IMR-90 (cell line): ENCODE data around the gene ANKRD55. TPM values are rescaled to one million over a fixed set of nuclear protein-coding genes. Genes with fewer than 3 reads are reported as not detected.

Experiments
- ATAC-seq: fragments of 200-7000 bp; cut with Tn5 transposase; 2 replicates; pipeline ENCODE4 v1.9.1; 2020; ENCODE audit warnings: low read depth, mild to moderate bottlenecking, moderate library complexity
- BruUV-seq: library from RNA; stranded (reverse); fragments of 400-500 nt; replicated peaks from 2 replicates; lab custom pipeline; 2021; lab: Mats Ljungman, UMichigan
- CTCF ChIA-PET: fragments of 300-600 bp; formaldehyde crosslinking; extraction: SDS; loops from one replicate; lab custom pipeline; 2021; ENCODE audit warnings: antibody characterized with exemption; lab: Yijun Ruan, JAX
- POLR2A ChIA-PET: fragments of 300-600 bp; sonication (Branson Sonifier 250); formaldehyde crosslinking; loops from one replicate; lab custom pipeline; 2022; ENCODE audit warnings: antibody characterized with exemption; ENCODE audit not compliant: unreplicated experiment; lab: Charles Lee
- DNase-seq: peaks from one replicate; pipeline ENCODE4 v3.0.0; 2013
- H2AFZ ChIP-seq: replicated peaks from 2 replicates; pipeline ENCODE3; 2013; ENCODE audit warnings: low read length, mild to moderate bottlenecking; ENCODE audit not compliant: poor library complexity
- H2AK5ac ChIP-seq: 2 replicates; pipeline ENCODE4 v1.6.1; 2013; ENCODE audit warnings: low read depth, low read length, inconsistent platforms
- H2AK9ac ChIP-seq: replicated peaks from 2 replicates; pipeline ENCODE3; 2013; ENCODE audit warnings: mild to moderate bottlenecking, low read depth, low read length, moderate library complexity; ENCODE audit not compliant: poor library complexity
- H2BK120ac ChIP-seq: 2 replicates; pipeline ENCODE4 v1.6.1; 2013; ENCODE audit warnings: low read depth, low read length, inconsistent platforms
- H2BK15ac ChIP-seq: 3 replicates; pipeline ENCODE4 v1.6.1; 2013; ENCODE audit warnings: low read depth, low read length, inconsistent platforms
- H2BK20ac ChIP-seq: 2 replicates; pipeline ENCODE4 v1.6.1; 2013; ENCODE audit warnings: low read depth, mild to moderate bottlenecking, inconsistent platforms, low read length, moderate library complexity
- H2BK5ac ChIP-seq: 2 replicates; pipeline ENCODE4 v1.6.1; 2013; ENCODE audit warnings: mild to moderate bottlenecking, low read depth, low read length, inconsistent platforms; ENCODE audit not compliant: poor library complexity, severe bottlenecking
- H3K14ac ChIP-seq: replicated peaks from 2 replicates; pipeline ENCODE4 v1.6.1; 2013; ENCODE audit warnings: low read depth, low read length, inconsistent platforms
- H3K18ac ChIP-seq: 2 replicates; pipeline ENCODE4 v1.6.1; 2013; ENCODE audit warnings: low read depth, low read length, control low read depth
- H3K23ac ChIP-seq: 2 replicates; pipeline ENCODE4 v1.6.1; 2013; ENCODE audit warnings: low read depth, low read length, inconsistent platforms
- H3K27ac ChIP-seq: 2 replicates; pipeline ENCODE4 v1.5.1; 2013; ENCODE audit warnings: mild to moderate bottlenecking, control low read depth, low read length; ENCODE audit not compliant: insufficient read depth
- H3K27me3 ChIP-seq: 2 replicates; pipeline ENCODE4 v1.6.1; 2013; ENCODE audit warnings: low read length; ENCODE audit not compliant: control insufficient read depth, insufficient read depth
- H3K36me3 ChIP-seq: 2 replicates; pipeline ENCODE4 v1.6.1; 2013; ENCODE audit warnings: low read length, mixed read lengths; ENCODE audit not compliant: control insufficient read depth, insufficient read depth
- H3K4ac ChIP-seq: 2 replicates; pipeline ENCODE4 v1.6.1; 2013; ENCODE audit warnings: low read depth, low read length, inconsistent platforms
- H3K4me1 ChIP-seq: 2 replicates; pipeline ENCODE4 v1.6.1; 2013; ENCODE audit warnings: low read length, mixed read lengths; ENCODE audit not compliant: control insufficient read depth, insufficient read depth
- H3K4me2 ChIP-seq: 2 replicates; pipeline ENCODE4 v1.6.1; 2013; ENCODE audit warnings: low read depth, mild to moderate bottlenecking, control low read depth, low read length, moderate library complexity
- H3K4me3 ChIP-seq: 2 replicates; pipeline ENCODE4 v1.5.1; 2013; ENCODE audit warnings: low read depth, mild to moderate bottlenecking, control low read depth, low read length, moderate library complexity; ENCODE audit not compliant: insufficient read depth
- H3K56ac ChIP-seq: 2 replicates; pipeline ENCODE4 v1.6.1; 2013; ENCODE audit warnings: low read length, inconsistent platforms; ENCODE audit not compliant: insufficient read depth; ENCODE audit errors: extremely low read depth
- H3K79me1 ChIP-seq, 2 experiments: 2 replicates each; pipeline ENCODE4 v1.6.1; 2013; ENCODE audit warnings: low read length in 2 of 2, inconsistent platforms in 1 of 2, low read depth in 1 of 2
- H3K9ac ChIP-seq: 2 replicates; pipeline ENCODE4 v1.6.1; 2013; ENCODE audit warnings: low read depth, low read length, control low read depth
- H3K9me1 ChIP-seq: 2 replicates; pipeline ENCODE4 v1.6.1; 2013; ENCODE audit warnings: low read length, inconsistent platforms; ENCODE audit not compliant: insufficient read depth
- H3K9me3 ChIP-seq: 2 replicates; pipeline ENCODE4 v1.6.1; 2013; ENCODE audit warnings: low read length; ENCODE audit not compliant: control insufficient read depth, insufficient read depth
- H4K20me1 ChIP-seq: 2 replicates; pipeline ENCODE4 v1.6.1; 2013; ENCODE audit warnings: low read length, inconsistent platforms; ENCODE audit not compliant: insufficient read depth
- H4K5ac ChIP-seq: 2 replicates; pipeline ENCODE4 v1.6.1; 2013; ENCODE audit warnings: mild to moderate bottlenecking, low read depth, low read length, control low read depth
- H4K8ac ChIP-seq, 2 experiments: 2 replicates each; pipeline ENCODE4 v1.6.1; 2013; ENCODE audit warnings: low read depth in 2 of 2, low read length in 2 of 2, control low read depth in 1 of 2, inconsistent platforms in 1 of 2
- H4K91ac ChIP-seq: 2 replicates; pipeline ENCODE4 v1.6.1; 2013; ENCODE audit warnings: low read depth, low read length, inconsistent platforms; ENCODE audit not compliant: insufficient read depth
- CEBPB ChIP-seq: IDR thresholded peaks from 2 replicates; pipeline ENCODE4 v1.6.1; 2012; ENCODE audit warnings: low read depth, low read length, improper control_type of control experiment
- NFE2L2 ChIP-seq: fragments of 150-350 bp; IDR thresholded peaks from 2 replicates; pipeline ENCODE4 v1.6.1; 2016; ENCODE audit warnings: low read depth, mild to moderate bottlenecking, low read length
- RFX5 ChIP-seq: IDR thresholded peaks from 2 replicates; pipeline ENCODE4 v1.8.0; 2012; ENCODE audit warnings: low read depth, mild to moderate bottlenecking, low read length, moderate library complexity
- WGBS, 2 experiments: methylation state at CpG; one replicate each; pipeline versions ENCODE4 v1.1.5 to v1.1.7; 2013; ENCODE audit warnings: missing lambda C conversion rate in 2 of 2; ENCODE audit not compliant: insufficient read length in 1 of 2; ENCODE audit errors: extremely low coverage in 2 of 2; 5-methylcytosine and 5-hydroxymethylcytosine counted together
- dilution Hi-C: fragments of 300-500 bp; cut with HindIII; formaldehyde crosslinking; loops from one replicate; pipeline ENCODE4 v1.14.3; 2018; ENCODE audit warnings: low sequenced_read_pairs; ENCODE audit not compliant: unreplicated experiment
- in situ Hi-C: fragments of 300-500 bp; cut with MboI; formaldehyde crosslinking; loops from 3 replicates; pipeline ENCODE4 v1.14.3; 2019; ENCODE audit warnings: low sequenced_read_pairs, inconsistent platforms, mixed read lengths
- intact Hi-C: fragments of 100-400 bp; cut with micrococcal nuclease; formaldehyde crosslinking; loops from 2 replicates; pipeline ENCODE4 v1.10.0; 2022
- polyA plus RNA-seq, 3 experiments: library from polyadenylated mRNA; depleted of rRNA; stranded (reverse); fragments of >200 nt; gene quantifications; 2 replicates each; pipeline ENCODE4 v1.2.3, GENCODE V29; 2012; ENCODE audit warnings: low replicate concordance in 1 of 3
- total RNA-seq: library from RNA; depleted of rRNA; stranded (reverse); fragments of >200 nt; gene quantifications from 2 replicates; pipeline ENCODE4 v1.2.3, GENCODE V29; 2012
- TF ChIP-seq, protein P1 (sequence below): conservative IDR thresholded peaks from 2 replicates; pipeline ENCODE4 v1.5.1; 2012; ENCODE audit warnings: mild to moderate bottlenecking, low read depth, low read length, improper control_type of control experiment

Gene ANKRD55
- total and polyA plus RNA-seq, 2 of the 4 experiments (the other 2 are of a cell fraction) = not detected

DNA sequence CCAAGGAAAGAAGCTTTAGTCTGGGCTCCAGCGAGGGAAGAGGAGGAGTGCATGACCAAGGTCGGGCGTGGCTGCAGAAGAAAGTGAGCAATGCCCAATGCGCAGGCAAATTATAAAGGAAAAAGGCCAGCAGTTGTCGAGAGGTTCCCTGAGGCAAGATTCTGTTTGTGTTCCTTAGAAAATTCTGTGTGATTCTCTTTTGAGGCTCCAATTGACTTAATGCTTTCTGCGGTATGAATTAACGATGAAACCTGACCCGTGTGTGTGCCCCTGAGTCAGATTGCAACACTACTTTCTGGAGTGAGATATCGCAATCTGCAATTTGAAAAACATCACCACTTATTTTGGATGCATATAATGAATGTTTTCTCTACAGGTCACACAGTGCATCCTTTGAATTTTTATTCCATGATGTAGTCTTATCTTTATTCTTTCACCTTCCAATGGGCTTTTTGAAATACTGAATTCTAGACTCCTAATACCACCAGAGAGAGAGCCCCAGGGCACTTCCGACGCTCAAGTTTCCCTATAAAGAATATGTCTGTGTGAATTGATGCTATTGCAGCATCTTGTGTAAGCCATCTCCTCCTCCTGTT is 120.5 kb downstream of the ANKRD55 start:
- Histone ChIP-seq H3K27me3 (no peaks in the 10 kb centered on the region), H3K9ac (no peak overlapping the region), H3K36me3 (no peaks in the 10 kb centered on the region), H2BK120ac (peak overlapping the region; percentile 44; the same call in 1 of the 2 replicates), H2AK9ac (no peak overlapping the region), H3K4me3 (no peak overlapping the region), H3K14ac (0 out of 2 replicates have a peak overlapping the region, but pooled peaks have one; percentile 43), H4K5ac (no peak overlapping the region), H2BK5ac (no peak overlapping the region), H2AFZ (no peak overlapping the region), H3K4me1 (peaks cover 11% of the 10 kb centered on the region), H3K56ac (no peak overlapping the region), H3K79me1 (no peaks in the 10 kb centered on the region), H3K4ac (peak overlapping the region; percentile 40; the same call in 1 of the 2 replicates), H2BK20ac (no peak overlapping the region; the same call in 1 of the 2 replicates), H2BK15ac (no peak overlapping the region), H3K4me2 (no peak overlapping the region), H3K9me3 (no peaks in the 10 kb centered on the region), H4K20me1 (no peaks in the 10 kb centered on the region), H4K91ac (no peak overlapping the region; the same call in 1 of the 2 replicates), H4K8ac (0 out of 4 replicates have a peak overlapping the region, but pooled peaks of 1 of the 2 experiments have one; percentile 6), H3K18ac (peak overlapping the region; percentile 15), H3K27ac (peak overlapping the region; percentile 76; the same call in 1 of the 2 replicates), H3K9me1 (peaks cover 13% of the 10 kb centered on the region), H3K23ac (no peak overlapping the region), H2AK5ac (no peak overlapping the region)
- WGBS, 2 experiments = 95% methylated on average over 4 of the region's 11 CpGs; no CpG with 5 or more reads in 1 of the 2 experiments
- POLR2A ChIA-PET = no interaction called here
- TF ChIP-seq CEBPB (peak; percentile 78), NFE2L2 (no peak), RFX5 (no peak)
- TF ChIP-seq, protein P1, sequence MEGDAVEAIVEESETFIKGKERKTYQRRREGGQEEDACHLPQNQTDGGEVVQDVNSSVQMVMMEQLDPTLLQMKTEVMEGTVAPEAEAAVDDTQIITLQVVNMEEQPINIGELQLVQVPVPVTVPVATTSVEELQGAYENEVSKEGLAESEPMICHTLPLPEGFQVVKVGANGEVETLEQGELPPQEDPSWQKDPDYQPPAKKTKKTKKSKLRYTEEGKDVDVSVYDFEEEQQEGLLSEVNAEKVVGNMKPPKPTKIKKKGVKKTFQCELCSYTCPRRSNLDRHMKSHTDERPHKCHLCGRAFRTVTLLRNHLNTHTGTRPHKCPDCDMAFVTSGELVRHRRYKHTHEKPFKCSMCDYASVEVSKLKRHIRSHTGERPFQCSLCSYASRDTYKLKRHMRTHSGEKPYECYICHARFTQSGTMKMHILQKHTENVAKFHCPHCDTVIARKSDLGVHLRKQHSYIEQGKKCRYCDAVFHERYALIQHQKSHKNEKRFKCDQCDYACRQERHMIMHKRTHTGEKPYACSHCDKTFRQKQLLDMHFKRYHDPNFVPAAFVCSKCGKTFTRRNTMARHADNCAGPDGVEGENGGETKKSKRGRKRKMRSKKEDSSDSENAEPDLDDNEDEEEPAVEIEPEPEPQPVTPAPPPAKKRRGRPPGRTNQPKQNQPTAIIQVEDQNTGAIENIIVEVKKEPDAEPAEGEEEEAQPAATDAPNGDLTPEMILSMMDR = no peak
- dilution Hi-C loops (no loop called here), intact Hi-C loops (no loop called here), in situ Hi-C loops (no loop called here)
- DNase-seq (peak; percentile 49), ATAC-seq (peak; percentile 24)
- BruUV-seq = no TSS peak
- CTCF ChIA-PET = no interaction called here
